HepG2 (cell line): ENCODE measurements around the gene RASA2. TPM values are rescaled to one million over a fixed set of nuclear protein-coding genes. Genes with fewer than 3 reads are reported as not detected.
A peak's percentile ranks its signal among the peaks of the same experiment; 100 is the strongest.

ENCODE experiments used
- AGO2 ChIP-seq: fragments of 200-400 bp; formaldehyde crosslinking; optimal IDR thresholded peaks from 2 replicates; pipeline ENCODE3; 2017; ENCODE audit warnings: mild to moderate bottlenecking, low read depth, low read length, moderate library complexity
- ESRRA ChIP-seq: sonication (generic); formaldehyde crosslinking; IDR thresholded peaks from 2 replicates; pipeline ENCODE4 v1.5.1; 2020; ENCODE audit warnings: mild to moderate bottlenecking, low read depth, missing genetic modification reagents
- FIP1L1 ChIP-seq: fragments of 200-400 bp; formaldehyde crosslinking; IDR thresholded peaks from 2 replicates; pipeline ENCODE4 v1.6.1; 2018; ENCODE audit warnings: low read depth, mild to moderate bottlenecking, low read length, moderate library complexity, borderline replicate concordance; ENCODE audit not compliant: insufficient read depth
- HES4 ChIP-seq: sonication (generic); formaldehyde crosslinking; IDR thresholded peaks from 2 replicates; pipeline ENCODE4 v1.9.0; 2021; ENCODE audit warnings: mild to moderate bottlenecking, missing genetic modification reagents, borderline replicate concordance
- KLF15 ChIP-seq: sonication (generic); formaldehyde crosslinking; IDR thresholded peaks from 2 replicates; pipeline ENCODE4 v1.8.1; 2023; ENCODE audit warnings: borderline replicate concordance, mild to moderate bottlenecking, inconsistent platforms, missing genetic modification reagents, mixed read lengths
- NFATC3 ChIP-seq: sonication (generic); formaldehyde crosslinking; IDR thresholded peaks from 2 replicates; pipeline ENCODE4 v1.5.1; 2020; ENCODE audit warnings: mild to moderate bottlenecking, missing genetic modification reagents
- NFIB ChIP-seq: sonication (generic); formaldehyde crosslinking; IDR thresholded peaks from 2 replicates; pipeline ENCODE4 v1.9.0; 2021; ENCODE audit warnings: missing genetic modification reagents, mild to moderate bottlenecking, borderline replicate concordance
- NONO ChIP-seq, 2 experiments: fragments of 450-650 bp in 1 of 2; sonication (generic) in 1 of 2; formaldehyde crosslinking in 1 of 2; IDR thresholded peaks in 1 of 2; conservative IDR thresholded peaks in 1 of 2; 2 replicates each; pipeline versions ENCODE4 v1.6.1 to v1.8.0; 2017 to 2022; ENCODE audit warnings: mild to moderate bottlenecking in 1 of 2, missing genetic modification reagents in 1 of 2, moderate library complexity in 1 of 2
- RBM39 ChIP-seq: fragments of 200-400 bp; formaldehyde crosslinking; IDR thresholded peaks from one replicate; pipeline ENCODE4 v1.6.1; 2018; ENCODE audit warnings: antibody characterized with exemption, mild to moderate bottlenecking, low read depth, low read length; ENCODE audit not compliant: poor library complexity, severe bottlenecking
- SMARCC2 ChIP-seq: fragments of 450-650 bp; IDR thresholded peaks from 2 replicates; pipeline ENCODE4 v1.6.1; 2017; ENCODE audit warnings: antibody characterized with exemption, mild to moderate bottlenecking
- SOX5 ChIP-seq: IDR thresholded peaks from 2 replicates; pipeline ENCODE4 v1.6.1; 2016; ENCODE audit warnings: borderline replicate concordance
- ZBTB1 ChIP-seq: sonication (generic); formaldehyde crosslinking; IDR thresholded peaks from 2 replicates; pipeline ENCODE4 v1.4.0; 2020; ENCODE audit warnings: missing genetic modification reagents, borderline replicate concordance
- ZFP90 ChIP-seq: sonication (generic); formaldehyde crosslinking; IDR thresholded peaks from 2 replicates; pipeline ENCODE4 v1.8.0; 2022; ENCODE audit warnings: missing genetic modification reagents, mild to moderate bottlenecking, inconsistent platforms, borderline replicate concordance
- ZNF343 ChIP-seq: sonication (generic); formaldehyde crosslinking; IDR thresholded peaks from 2 replicates; pipeline ENCODE4 v1.4.0; 2020; ENCODE audit warnings: mild to moderate bottlenecking, missing genetic modification reagents
- ZNF549 ChIP-seq: sonication (generic); formaldehyde crosslinking; IDR thresholded peaks from 2 replicates; pipeline ENCODE4 v1.5.0; 2020; ENCODE audit warnings: missing genetic modification reagents
- ZNF589 ChIP-seq: sonication (generic); formaldehyde crosslinking; conservative IDR thresholded peaks from 2 replicates; pipeline ENCODE4 v1.8.0; 2022; ENCODE audit warnings: mild to moderate bottlenecking, moderate library complexity, missing genetic modification reagents
- ZNF652 ChIP-seq: IDR thresholded peaks from 2 replicates; pipeline ENCODE4 v1.6.1; 2016; ENCODE audit warnings: low read depth, borderline replicate concordance
- ZNF674 ChIP-seq: sonication (generic); formaldehyde crosslinking; IDR thresholded peaks from 2 replicates; pipeline ENCODE4 v1.5.0; 2020; ENCODE audit warnings: low read depth, mild to moderate bottlenecking, missing genetic modification reagents
- polyA plus RNA-seq, 8 experiments: library from polyadenylated mRNA; depleted of rRNA in 3 of 8; stranded (reverse) in 7 of 8; unstranded in 1 of 8; fragments of >200 nt; fragmentation: Illumina TruSeq in 4 of 8; extraction: Trizol in 4 of 8; gene quantifications; 2 replicates each; pipeline versions ENCODE4 v1.2.1 to v1.2.3, GENCODE V29; 2011 to 2016; ENCODE audit warnings: low read depth in 4 of 8, missing spikeins in 1 of 8, mixed read lengths in 1 of 8; ENCODE audit not compliant: insufficient read depth in 1 of 8
- total RNA-seq, 5 experiments: library from RNA; depleted of rRNA; stranded (reverse); fragments of >200 nt; fragmentation: Illumina TruSeq; extraction: Trizol; gene quantifications; 2 replicates each; pipeline ENCODE4 v1.2.3, GENCODE V29; 2016; ENCODE audit warnings: low read depth in 1 of 5
- TF ChIP-seq, protein P1 (sequence below): IDR thresholded peaks from 2 replicates; pipeline ENCODE4 v1.6.1; 2016; ENCODE audit warnings: missing compliant biosample characterization, missing genetic modification reagents, borderline replicate concordance
- TF ChIP-seq, protein P2 (sequence below): sonication (generic); formaldehyde crosslinking; IDR thresholded peaks from 2 replicates; pipeline ENCODE4 v1.5.0; 2020; ENCODE audit warnings: mild to moderate bottlenecking, missing genetic modification reagents
- TF ChIP-seq, protein P3 (sequence below): sonication (generic); formaldehyde crosslinking; IDR thresholded peaks from 2 replicates; pipeline ENCODE4 v1.8.0; 2022; ENCODE audit warnings: low read depth, missing genetic modification reagents
- TF ChIP-seq, protein P4 (sequence below): sonication (generic); formaldehyde crosslinking; IDR thresholded peaks from 2 replicates; pipeline ENCODE4 v1.4.0; 2020; ENCODE audit warnings: missing genetic modification reagents

RASA2 gene
- total and polyA plus RNA-seq, 2 of the 13 experiments (the other 11 are each of a cell fraction or from before 2014, with no cell fraction given): 5.4 to 8.5 TPM

DNA sequence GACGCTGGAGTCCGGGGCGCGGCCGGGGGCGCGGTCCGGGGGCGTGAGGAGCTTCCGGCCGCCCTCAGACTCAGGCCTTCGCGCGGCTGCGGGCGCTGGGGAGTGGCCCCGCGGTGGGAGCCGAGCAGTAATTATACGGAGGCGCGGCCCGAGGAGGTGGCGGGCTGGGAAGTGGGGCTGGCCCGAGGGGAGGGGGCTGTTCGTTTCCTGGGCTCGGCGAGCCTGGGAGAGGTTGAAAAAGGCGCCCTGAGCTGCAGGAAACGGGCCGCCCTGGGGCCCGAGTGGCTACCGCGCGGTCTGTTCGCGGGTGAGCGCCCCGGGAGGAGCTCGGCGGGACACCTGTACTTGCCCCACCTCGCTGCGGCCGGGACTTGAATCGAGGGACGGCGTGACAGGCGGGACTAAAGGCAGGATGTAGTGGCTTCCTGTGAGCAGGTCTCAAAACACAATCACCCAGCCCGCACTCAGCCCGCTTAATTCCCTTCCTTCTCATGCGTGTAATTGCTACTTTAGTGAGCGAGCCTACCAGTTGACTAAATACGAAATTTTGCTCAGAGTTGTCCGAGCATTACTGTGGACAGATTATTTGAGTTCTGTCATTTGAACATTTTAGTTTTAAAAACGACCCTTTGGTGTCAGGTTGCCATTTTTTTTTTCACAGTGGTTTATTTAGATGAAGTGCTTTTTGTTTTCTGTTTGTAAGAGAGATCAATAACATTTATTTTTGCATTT, 860 bp downstream of the RASA2 start (continued):
- TF ChIP-seq, protein P1, sequence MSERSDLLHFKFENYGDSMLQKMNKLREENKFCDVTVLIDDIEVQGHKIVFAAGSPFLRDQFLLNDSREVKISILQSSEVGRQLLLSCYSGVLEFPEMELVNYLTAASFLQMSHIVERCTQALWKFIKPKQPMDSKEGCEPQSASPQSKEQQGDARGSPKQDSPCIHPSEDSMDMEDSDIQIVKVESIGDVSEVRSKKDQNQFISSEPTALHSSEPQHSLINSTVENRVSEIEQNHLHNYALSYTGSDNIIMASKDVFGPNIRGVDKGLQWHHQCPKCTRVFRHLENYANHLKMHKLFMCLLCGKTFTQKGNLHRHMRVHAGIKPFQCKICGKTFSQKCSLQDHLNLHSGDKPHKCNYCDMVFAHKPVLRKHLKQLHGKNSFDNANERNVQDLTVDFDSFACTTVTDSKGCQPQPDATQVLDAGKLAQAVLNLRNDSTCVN (CRISPR knock-in tag): no peak
- no peak for TF ChIP-seq FIP1L1
- TF ChIP-seq ZNF549 (CRISPR knock-in tag): 0 out of 2 replicates have a peak, but pooled peaks have one; percentile 27
- TF ChIP-seq ZFP90 (CRISPR knock-in tag): peak; percentile 71; the same call in 1 of the 2 replicates
- TF ChIP-seq, protein P2, sequence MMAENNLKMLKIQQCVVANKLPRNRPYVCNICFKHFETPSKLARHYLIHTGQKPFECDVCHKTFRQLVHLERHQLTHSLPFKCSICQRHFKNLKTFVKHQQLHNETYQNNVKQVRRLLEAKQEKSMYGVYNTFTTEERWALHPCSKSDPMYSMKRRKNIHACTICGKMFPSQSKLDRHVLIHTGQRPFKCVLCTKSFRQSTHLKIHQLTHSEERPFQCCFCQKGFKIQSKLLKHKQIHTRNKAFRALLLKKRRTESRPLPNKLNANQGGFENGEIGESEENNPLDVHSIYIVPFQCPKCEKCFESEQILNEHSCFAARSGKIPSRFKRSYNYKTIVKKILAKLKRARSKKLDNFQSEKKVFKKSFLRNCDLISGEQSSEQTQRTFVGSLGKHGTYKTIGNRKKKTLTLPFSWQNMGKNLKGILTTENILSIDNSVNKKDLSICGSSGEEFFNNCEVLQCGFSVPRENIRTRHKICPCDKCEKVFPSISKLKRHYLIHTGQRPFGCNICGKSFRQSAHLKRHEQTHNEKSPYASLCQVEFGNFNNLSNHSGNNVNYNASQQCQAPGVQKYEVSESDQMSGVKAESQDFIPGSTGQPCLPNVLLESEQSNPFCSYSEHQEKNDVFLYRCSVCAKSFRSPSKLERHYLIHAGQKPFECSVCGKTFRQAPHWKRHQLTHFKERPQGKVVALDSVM (CRISPR knock-in tag): no peak
- TF ChIP-seq ZNF674 (CRISPR knock-in tag): peak; percentile 37; the same call in 1 of the 2 replicates
- TF ChIP-seq SMARCC2: no peak
- no peak for TF ChIP-seq NONO (IDR thresholded peaks at IDR 0.05)
- 0 out of 2 replicates have a peak, but pooled peaks have one; percentile 43 for TF ChIP-seq NONO (CRISPR knock-in tag; conservative IDR thresholded peaks at IDR 0.05)
- TF ChIP-seq ZBTB1 (CRISPR knock-in tag): no peak
- no peak for TF ChIP-seq NFATC3 (CRISPR knock-in tag)
- no peak for TF ChIP-seq RBM39
- TF ChIP-seq, protein P3, sequence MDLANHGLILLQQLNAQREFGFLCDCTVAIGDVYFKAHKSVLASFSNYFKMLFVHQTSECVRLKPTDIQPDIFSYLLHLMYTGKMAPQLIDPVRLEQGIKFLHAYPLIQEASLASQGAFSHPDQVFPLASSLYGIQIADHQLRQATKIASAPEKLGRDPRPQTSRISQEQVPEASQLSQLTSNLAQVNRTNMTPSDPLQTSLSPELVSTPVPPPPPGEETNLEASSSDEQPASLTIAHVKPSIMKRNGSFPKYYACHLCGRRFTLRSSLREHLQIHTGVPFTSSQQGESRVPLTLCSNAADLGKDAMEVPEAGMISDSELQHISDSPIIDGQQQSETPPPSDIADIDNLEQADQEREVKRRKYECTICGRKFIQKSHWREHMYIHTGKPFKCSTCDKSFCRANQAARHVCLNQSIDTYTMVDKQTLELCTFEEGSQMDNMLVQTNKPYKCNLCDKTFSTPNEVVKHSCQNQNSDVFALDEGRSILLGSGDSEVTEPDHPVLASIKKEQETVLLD (CRISPR knock-in tag): no peak
- TF ChIP-seq ZNF343 (CRISPR knock-in tag): no peak
- no peak for TF ChIP-seq NFIB
- TF ChIP-seq HES4 (CRISPR knock-in tag): peak; percentile 72; the same call in 1 of the 2 replicates
- TF ChIP-seq AGO2: peak; percentile 69
- no peak for TF ChIP-seq SOX5 (CRISPR knock-in tag)
- TF ChIP-seq, protein P4, sequence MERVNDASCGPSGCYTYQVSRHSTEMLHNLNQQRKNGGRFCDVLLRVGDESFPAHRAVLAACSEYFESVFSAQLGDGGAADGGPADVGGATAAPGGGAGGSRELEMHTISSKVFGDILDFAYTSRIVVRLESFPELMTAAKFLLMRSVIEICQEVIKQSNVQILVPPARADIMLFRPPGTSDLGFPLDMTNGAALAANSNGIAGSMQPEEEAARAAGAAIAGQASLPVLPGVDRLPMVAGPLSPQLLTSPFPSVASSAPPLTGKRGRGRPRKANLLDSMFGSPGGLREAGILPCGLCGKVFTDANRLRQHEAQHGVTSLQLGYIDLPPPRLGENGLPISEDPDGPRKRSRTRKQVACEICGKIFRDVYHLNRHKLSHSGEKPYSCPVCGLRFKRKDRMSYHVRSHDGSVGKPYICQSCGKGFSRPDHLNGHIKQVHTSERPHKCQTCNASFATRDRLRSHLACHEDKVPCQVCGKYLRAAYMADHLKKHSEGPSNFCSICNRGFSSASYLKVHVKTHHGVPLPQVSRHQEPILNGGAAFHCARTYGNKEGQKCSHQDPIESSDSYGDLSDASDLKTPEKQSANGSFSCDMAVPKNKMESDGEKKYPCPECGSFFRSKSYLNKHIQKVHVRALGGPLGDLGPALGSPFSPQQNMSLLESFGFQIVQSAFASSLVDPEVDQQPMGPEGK (CRISPR knock-in tag): peak; percentile 82
- no peak for TF ChIP-seq ZNF652 (CRISPR knock-in tag)
- no peak for TF ChIP-seq ZNF589 (CRISPR knock-in tag)
- TF ChIP-seq ESRRA: no peak; the same call in 1 of the 2 replicates
- 0 out of 2 replicates have a peak, but pooled peaks have one; percentile 35 for TF ChIP-seq KLF15 (CRISPR knock-in tag)
